K562 (cell line): Measurements from ENCODE around the gene CALML4. TPM values are rescaled to one million over a fixed set of nuclear protein-coding genes. Genes with fewer than 3 reads are reported as not detected.
A peak's percentile ranks its signal among the peaks of the same experiment; 100 is the strongest.

ENCODE experiments used
- CHD1 ChIP-seq: fragments of 200-600 bp; sonication (generic); IDR thresholded peaks from one replicate; pipeline ENCODE4 v1.6.1; 2012; ENCODE audit warnings: mild to moderate bottlenecking, moderate library complexity, low read length, inconsistent platforms
- CREB1 ChIP-seq, 2 experiments: sonication (generic) in 1 of 2; formaldehyde crosslinking in 1 of 2; IDR thresholded peaks; 2 replicates each; pipeline versions ENCODE4 v1.6.1 to v1.8.0; 2012 to 2022; ENCODE audit warnings: inconsistent platforms in 1 of 2, mild to moderate bottlenecking in 1 of 2, missing genetic modification reagents in 1 of 2, moderate library complexity in 1 of 2
- ELK1 ChIP-seq: sonication (generic); formaldehyde crosslinking; IDR thresholded peaks from 2 replicates; pipeline ENCODE4 v1.8.1; 2022; ENCODE audit warnings: missing genetic modification reagents
- FUS ChIP-seq: fragments of 200-400 bp; formaldehyde crosslinking; optimal IDR thresholded peaks from 2 replicates; pipeline ENCODE3; 2017; ENCODE audit warnings: low read depth, low read length
- GATA2 ChIP-seq: sonication (generic); formaldehyde crosslinking; IDR thresholded peaks from 2 replicates; pipeline ENCODE4 v1.4.0; 2020; ENCODE audit warnings: mild to moderate bottlenecking, missing genetic modification reagents
- KHSRP ChIP-seq: fragments of 450-650 bp; IDR thresholded peaks from 2 replicates; pipeline ENCODE4 v1.6.1; 2017
- NUFIP1 ChIP-seq: fragments of 450-650 bp; IDR thresholded peaks from 2 replicates; pipeline ENCODE4 v1.6.1; 2018; ENCODE audit not compliant: partially characterized antibody
- PYGO2 ChIP-seq: fragments of 450-650 bp; IDR thresholded peaks from 2 replicates; pipeline ENCODE4 v1.6.1; 2016; ENCODE audit warnings: mild to moderate bottlenecking, missing genetic modification characterization, moderate library complexity, missing compliant biosample characterization
- SREBF1 ChIP-seq: fragments of 150-350 bp; IDR thresholded peaks from 2 replicates; pipeline ENCODE4 v1.6.1; 2014; ENCODE audit warnings: antibody characterized with exemption, low read depth, low read length, borderline replicate concordance
- ZBED1 ChIP-seq: IDR thresholded peaks from 2 replicates; pipeline ENCODE4 v1.6.1; 2014
- ZKSCAN1 ChIP-seq: fragments of 150-350 bp; IDR thresholded peaks from 2 replicates; pipeline ENCODE4 v1.6.1; 2016; ENCODE audit warnings: low read depth, low read length
- ZNF23 ChIP-seq: fragments of 250-450 bp; sonication (Bioruptor Pico); IDR thresholded peaks from 2 replicates; pipeline ENCODE4 v1.4.0; 2020; ENCODE audit warnings: mild to moderate bottlenecking
- ZNF280B ChIP-seq: fragments of 250-450 bp; sonication (Bioruptor Pico); IDR thresholded peaks from 2 replicates; pipeline ENCODE4 v1.5.1; 2021; ENCODE audit warnings: mild to moderate bottlenecking
- polyA plus RNA-seq, 8 experiments: library from polyadenylated mRNA; depleted of rRNA in 4 of 8; stranded (reverse) in 5 of 8; unstranded in 3 of 8; fragments of >200 nt; fragmentation: Nextera tagmentation in 2 of 8; fragmentation: Illumina TruSeq in 1 of 8; extraction: Ambion mirVana in 2 of 8; extraction: Trizol in 1 of 8; gene quantifications; 2 replicates each; pipeline versions ENCODE4 v1.2.1 to v1.2.3, GENCODE V29; 2011 to 2014; ENCODE audit warnings: inconsistent platforms in 1 of 8, missing spikeins in 1 of 8
- total RNA-seq, 7 experiments: library from RNA; depleted of rRNA in 6 of 7; stranded (reverse); fragments of >200 nt in 6 of 7; fragmentation: Illumina TruSeq in 2 of 7; extraction: Trizol in 2 of 7; gene quantifications; 2 replicates each; pipeline versions ENCODE4 v1.2.1 to v1.2.3, GENCODE V29; 2011 to 2021; ENCODE audit warnings: low replicate concordance in 1 of 7
- TF ChIP-seq, protein P1 (sequence below): IDR thresholded peaks from 2 replicates; pipeline ENCODE4 v1.6.1; 2012; ENCODE audit warnings: low read depth, low read length, improper control_type of control experiment, borderline replicate concordance
- TF ChIP-seq, protein P2 (sequence below): sonication (generic); formaldehyde crosslinking; IDR thresholded peaks from 2 replicates; pipeline ENCODE4 v1.8.0; 2022; ENCODE audit warnings: mild to moderate bottlenecking, missing genetic modification reagents
- TF ChIP-seq, protein P3 (sequence below): fragments of 200-800 bp; sonication (Bioruptor generic); IDR thresholded peaks from 2 replicates; pipeline ENCODE4 v1.6.1; 2017; ENCODE audit warnings: missing genetic modification characterization, missing compliant biosample characterization
- TF ChIP-seq, protein P4 (sequence below): sonication (generic); formaldehyde crosslinking; IDR thresholded peaks from 2 replicates; pipeline ENCODE4 v1.8.0; 2022; ENCODE audit warnings: mild to moderate bottlenecking, missing genetic modification reagents

Gene CALML4
- total and polyA plus RNA-seq, 9 of the 15 experiments (the other 6 are each of a cell fraction or from before 2014, with no cell fraction given): 2.8 to 30.6 (median 15.5) TPM

- TF ChIP-seq, protein P1, sequence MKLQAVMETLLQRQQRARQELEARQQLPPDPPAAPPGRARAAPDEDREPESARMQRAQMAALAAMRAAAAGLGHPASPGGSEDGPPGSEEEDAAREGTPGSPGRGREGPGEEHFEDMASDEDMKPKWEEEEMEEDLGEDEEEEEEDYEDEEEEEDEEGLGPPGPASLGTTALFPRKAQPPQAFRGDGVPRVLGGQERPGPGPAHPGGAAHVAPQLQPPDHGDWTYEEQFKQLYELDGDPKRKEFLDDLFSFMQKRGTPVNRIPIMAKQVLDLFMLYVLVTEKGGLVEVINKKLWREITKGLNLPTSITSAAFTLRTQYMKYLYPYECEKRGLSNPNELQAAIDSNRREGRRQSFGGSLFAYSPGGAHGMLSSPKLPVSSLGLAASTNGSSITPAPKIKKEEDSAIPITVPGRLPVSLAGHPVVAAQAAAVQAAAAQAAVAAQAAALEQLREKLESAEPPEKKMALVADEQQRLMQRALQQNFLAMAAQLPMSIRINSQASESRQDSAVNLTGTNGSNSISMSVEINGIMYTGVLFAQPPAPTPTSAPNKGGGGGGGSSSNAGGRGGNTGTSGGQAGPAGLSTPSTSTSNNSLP: no peak
- TF ChIP-seq NUFIP1: no peak
- no peak for TF ChIP-seq ZNF280B (CRISPR knock-in tag)
- TF ChIP-seq, protein P2, sequence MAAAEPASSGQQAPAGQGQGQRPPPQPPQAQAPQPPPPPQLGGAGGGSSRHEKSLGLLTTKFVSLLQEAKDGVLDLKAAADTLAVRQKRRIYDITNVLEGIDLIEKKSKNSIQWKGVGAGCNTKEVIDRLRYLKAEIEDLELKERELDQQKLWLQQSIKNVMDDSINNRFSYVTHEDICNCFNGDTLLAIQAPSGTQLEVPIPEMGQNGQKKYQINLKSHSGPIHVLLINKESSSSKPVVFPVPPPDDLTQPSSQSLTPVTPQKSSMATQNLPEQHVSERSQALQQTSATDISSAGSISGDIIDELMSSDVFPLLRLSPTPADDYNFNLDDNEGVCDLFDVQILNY (CRISPR knock-in tag): no peak
- TF ChIP-seq, protein P3, sequence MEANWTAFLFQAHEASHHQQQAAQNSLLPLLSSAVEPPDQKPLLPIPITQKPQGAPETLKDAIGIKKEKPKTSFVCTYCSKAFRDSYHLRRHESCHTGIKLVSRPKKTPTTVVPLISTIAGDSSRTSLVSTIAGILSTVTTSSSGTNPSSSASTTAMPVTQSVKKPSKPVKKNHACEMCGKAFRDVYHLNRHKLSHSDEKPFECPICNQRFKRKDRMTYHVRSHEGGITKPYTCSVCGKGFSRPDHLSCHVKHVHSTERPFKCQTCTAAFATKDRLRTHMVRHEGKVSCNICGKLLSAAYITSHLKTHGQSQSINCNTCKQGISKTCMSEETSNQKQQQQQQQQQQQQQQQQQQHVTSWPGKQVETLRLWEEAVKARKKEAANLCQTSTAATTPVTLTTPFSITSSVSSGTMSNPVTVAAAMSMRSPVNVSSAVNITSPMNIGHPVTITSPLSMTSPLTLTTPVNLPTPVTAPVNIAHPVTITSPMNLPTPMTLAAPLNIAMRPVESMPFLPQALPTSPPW (CRISPR knock-in tag): peak; percentile 79
- TF ChIP-seq FUS: no peak
- TF ChIP-seq CHD1: no peak
- no peak for TF ChIP-seq GATA2 (CRISPR knock-in tag)
- TF ChIP-seq PYGO2 (tag): no peak
- no peak for TF ChIP-seq SREBF1
- TF ChIP-seq ZBED1: no peak
- TF ChIP-seq ZNF23 (CRISPR knock-in tag): no peak
- TF ChIP-seq, protein P4, sequence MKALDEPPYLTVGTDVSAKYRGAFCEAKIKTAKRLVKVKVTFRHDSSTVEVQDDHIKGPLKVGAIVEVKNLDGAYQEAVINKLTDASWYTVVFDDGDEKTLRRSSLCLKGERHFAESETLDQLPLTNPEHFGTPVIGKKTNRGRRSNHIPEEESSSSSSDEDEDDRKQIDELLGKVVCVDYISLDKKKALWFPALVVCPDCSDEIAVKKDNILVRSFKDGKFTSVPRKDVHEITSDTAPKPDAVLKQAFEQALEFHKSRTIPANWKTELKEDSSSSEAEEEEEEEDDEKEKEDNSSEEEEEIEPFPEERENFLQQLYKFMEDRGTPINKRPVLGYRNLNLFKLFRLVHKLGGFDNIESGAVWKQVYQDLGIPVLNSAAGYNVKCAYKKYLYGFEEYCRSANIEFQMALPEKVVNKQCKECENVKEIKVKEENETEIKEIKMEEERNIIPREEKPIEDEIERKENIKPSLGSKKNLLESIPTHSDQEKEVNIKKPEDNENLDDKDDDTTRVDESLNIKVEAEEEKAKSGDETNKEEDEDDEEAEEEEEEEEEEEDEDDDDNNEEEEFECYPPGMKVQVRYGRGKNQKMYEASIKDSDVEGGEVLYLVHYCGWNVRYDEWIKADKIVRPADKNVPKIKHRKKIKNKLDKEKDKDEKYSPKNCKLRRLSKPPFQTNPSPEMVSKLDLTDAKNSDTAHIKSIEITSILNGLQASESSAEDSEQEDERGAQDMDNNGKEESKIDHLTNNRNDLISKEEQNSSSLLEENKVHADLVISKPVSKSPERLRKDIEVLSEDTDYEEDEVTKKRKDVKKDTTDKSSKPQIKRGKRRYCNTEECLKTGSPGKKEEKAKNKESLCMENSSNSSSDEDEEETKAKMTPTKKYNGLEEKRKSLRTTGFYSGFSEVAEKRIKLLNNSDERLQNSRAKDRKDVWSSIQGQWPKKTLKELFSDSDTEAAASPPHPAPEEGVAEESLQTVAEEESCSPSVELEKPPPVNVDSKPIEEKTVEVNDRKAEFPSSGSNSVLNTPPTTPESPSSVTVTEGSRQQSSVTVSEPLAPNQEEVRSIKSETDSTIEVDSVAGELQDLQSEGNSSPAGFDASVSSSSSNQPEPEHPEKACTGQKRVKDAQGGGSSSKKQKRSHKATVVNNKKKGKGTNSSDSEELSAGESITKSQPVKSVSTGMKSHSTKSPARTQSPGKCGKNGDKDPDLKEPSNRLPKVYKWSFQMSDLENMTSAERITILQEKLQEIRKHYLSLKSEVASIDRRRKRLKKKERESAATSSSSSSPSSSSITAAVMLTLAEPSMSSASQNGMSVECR (CRISPR knock-in tag): 0 out of 2 replicates have a peak, but pooled peaks have one; percentile 19
- TF ChIP-seq ELK1 (CRISPR knock-in tag): no peak
- no peak for TF ChIP-seq KHSRP
- TF ChIP-seq ZKSCAN1: no peak
- no peak; the same call in 1 of the 2 replicates for TF ChIP-seq CREB1 (IDR thresholded peaks at IDR 0.05)
- TF ChIP-seq CREB1 (CRISPR knock-in tag; IDR thresholded peaks at IDR 0.05): 0 out of 2 replicates have a peak, but pooled peaks have one; percentile 38
Observed at GRCh38 chr15:68205954-68206539, 915 bp upstream of the CALML4 start (continued).
